ENCODE results near the gene TTLL12. TPM values are rescaled to one million over a fixed set of nuclear protein-coding genes. Genes with fewer than 3 reads are reported as not detected.

Gene TTLL12
- total RNA-seq, 4 donors from 2014 or later = 65.9 to 85.5 (median 72.8) TPM

- no peak overlapping the region for H3K4me3 ChIP-seq (ENCODE audit: low read depth, poor library complexity, severe bottlenecking)
- WGBS, 2 donors = 95% methylated on average over 25 of the region's 25 CpGs
- DNase-seq (ENCODE audit: low spot score in 2 of 2) = no peak
These were observed 7.6 kb downstream of the TTLL12 start for GRCh38 chr22:43179146-43179910.

GRCh38 chr22:43177479-43177878, 9.5 kb downstream of the TTLL12 start:
- no peak for DNase-seq (ENCODE audit: low spot score in 2 of 2)
- WGBS, 2 donors = 84 to 88% methylated on average over 5 to 7 of the region's 7 CpGs
- intact Hi-C loops (cut with DNase I; ENCODE audit: low total_unique reads) = no loop called here
- no peak overlapping the region for H3K4me3 ChIP-seq (ENCODE audit: low read depth, poor library complexity, severe bottlenecking)
- TF ChIP-seq POLR2A (IDR thresholded peaks at IDR 0.05) (no peak), CTCF (IDR thresholded peaks at IDR 0.05) (no peak)

More at GRCh38 chr22:43179146-43179910, 7.6 kb downstream of the TTLL12 start:
- TF ChIP-seq POLR2A (IDR thresholded peaks at IDR 0.05) (no peak), CTCF (IDR thresholded peaks at IDR 0.05) (no peak)
- intact Hi-C loops (cut with DNase I; ENCODE audit: low total_unique reads) = no loop called here

GRCh38 chr22:43176090-43176489, 10.8 kb downstream of the TTLL12 start:
- TF ChIP-seq POLR2A (IDR thresholded peaks at IDR 0.05) = no peak
- TF ChIP-seq CTCF (IDR thresholded peaks at IDR 0.05) = no peak
- intact Hi-C loops (cut with DNase I; ENCODE audit: low total_unique reads) = no loop called here
- DNase-seq (ENCODE audit: low spot score in 2 of 2) = no peak
- 75 to 83% methylated on average over 15 of the region's 15 CpGs for WGBS, 2 donors
- H3K4me3 ChIP-seq (ENCODE audit: low read depth, poor library complexity, severe bottlenecking) = no peak overlapping the region

GRCh38 chr22:43174941-43175531, 11.9 kb downstream of the TTLL12 start:
- intact Hi-C loops (cut with DNase I; ENCODE audit: low total_unique reads) = no loop called here
- no peak overlapping the region for H3K4me3 ChIP-seq (ENCODE audit: low read depth, poor library complexity, severe bottlenecking)
- no peak for TF ChIP-seq CTCF (IDR thresholded peaks at IDR 0.05)
- no peak for TF ChIP-seq POLR2A (IDR thresholded peaks at IDR 0.05)
- DNase-seq (ENCODE audit: low spot score in 2 of 2) = no peak
- WGBS, 2 donors = 65 to 76% methylated on average over 6 to 9 of the region's 9 CpGs

GRCh38 chr22:43173976-43174720, 12.8 kb downstream of the TTLL12 start:
- WGBS, 2 donors = 82 to 87% methylated on average over 36 to 39 of the region's 39 CpGs
- TF ChIP-seq CTCF (IDR thresholded peaks at IDR 0.05) (no peak), POLR2A (IDR thresholded peaks at IDR 0.05) (no peak)
- no peak overlapping the region for H3K4me3 ChIP-seq (ENCODE audit: low read depth, poor library complexity, severe bottlenecking)
- intact Hi-C loops (cut with DNase I; ENCODE audit: low total_unique reads) = no loop called here
- DNase-seq (ENCODE audit: low spot score in 2 of 2) = no peak

Measured in lower leg skin (tissue), 4 donors.